Activated CD8-positive, alpha-beta T cell treated with anti-CD3 and anti-CD28 coated beads for 36 hours (primary cell): Measurements from ENCODE around the gene CCT2. TPM values are rescaled to one million over a fixed set of nuclear protein-coding genes. Genes with fewer than 3 reads are reported as not detected.

Experiments
- ATAC-seq: fragments of 200-7000 bp; cut with Tn5 transposase; one replicate; pipeline ENCODE4 v1.10.0; 2021; ENCODE audit warnings: mild to moderate bottlenecking, moderate library complexity
- CTCF ChIA-PET: fragments of 350-600 bp; sonication (Branson Sonifier 250); formaldehyde crosslinking; loops from one replicate; lab custom pipeline; 2021; ENCODE audit warnings: antibody characterized with exemption; lab: Charles Lee
- POLR2A ChIA-PET: fragments of 350-600 bp; sonication (Branson Sonifier 250); formaldehyde crosslinking; loops from one replicate; lab custom pipeline; 2021; ENCODE audit warnings: antibody characterized with exemption; lab: Charles Lee
- DNase-seq: peaks from one replicate; pipeline ENCODE4 v3.0.0-alpha.2; 2020
- H3K27ac Mint-ChIP-seq: one replicate; pipeline ENCODE4 v1.8.0; 2021; ENCODE audit warnings: mild to moderate bottlenecking, mixed read lengths
- H3K27me3 Mint-ChIP-seq: one replicate; pipeline ENCODE4 v1.8.0; 2021; ENCODE audit warnings: mixed read lengths
- H3K36me3 Mint-ChIP-seq: one replicate; pipeline ENCODE4 v1.8.0; 2021; ENCODE audit warnings: low read depth, mixed read lengths
- H3K4me1 Mint-ChIP-seq: one replicate; pipeline ENCODE4 v1.8.0; 2021; ENCODE audit warnings: low read depth, mixed read lengths
- H3K4me3 Mint-ChIP-seq: one replicate; pipeline ENCODE4 v1.8.0; 2021; ENCODE audit warnings: mild to moderate bottlenecking, moderate library complexity, mixed read lengths
- H3K9me3 Mint-ChIP-seq: one replicate; pipeline ENCODE4 v1.8.0; 2021; ENCODE audit warnings: mixed read lengths
- intact Hi-C: fragments of 100-400 bp; cut with micrococcal nuclease; formaldehyde crosslinking; loops from one replicate; pipeline ENCODE4 v1.10.0; 2022
- total RNA-seq, 2 experiments: library from RNA; stranded (reverse); gene quantifications; one replicate each; pipeline ENCODE4 v1.2.3, GENCODE V29; 2021
- TF ChIP-seq, protein P1 (sequence below): fragments of 200-600 bp; IDR thresholded peaks from one replicate; pipeline ENCODE4 v1.8.0; 2022; ENCODE audit warnings: antibody characterized with exemption, mild to moderate bottlenecking

Gene CCT2
- 100 to 1,000 TPM; 389 to 403 TPM for total RNA-seq

- H3K36me3 Mint-ChIP-seq, result peaks cover 41% of the 10 kb centered on the region
- no peaks in the 10 kb centered on the region for H3K9me3 Mint-ChIP-seq
- peak; percentile 98 for DNase-seq
- TF ChIP-seq, protein P1, sequence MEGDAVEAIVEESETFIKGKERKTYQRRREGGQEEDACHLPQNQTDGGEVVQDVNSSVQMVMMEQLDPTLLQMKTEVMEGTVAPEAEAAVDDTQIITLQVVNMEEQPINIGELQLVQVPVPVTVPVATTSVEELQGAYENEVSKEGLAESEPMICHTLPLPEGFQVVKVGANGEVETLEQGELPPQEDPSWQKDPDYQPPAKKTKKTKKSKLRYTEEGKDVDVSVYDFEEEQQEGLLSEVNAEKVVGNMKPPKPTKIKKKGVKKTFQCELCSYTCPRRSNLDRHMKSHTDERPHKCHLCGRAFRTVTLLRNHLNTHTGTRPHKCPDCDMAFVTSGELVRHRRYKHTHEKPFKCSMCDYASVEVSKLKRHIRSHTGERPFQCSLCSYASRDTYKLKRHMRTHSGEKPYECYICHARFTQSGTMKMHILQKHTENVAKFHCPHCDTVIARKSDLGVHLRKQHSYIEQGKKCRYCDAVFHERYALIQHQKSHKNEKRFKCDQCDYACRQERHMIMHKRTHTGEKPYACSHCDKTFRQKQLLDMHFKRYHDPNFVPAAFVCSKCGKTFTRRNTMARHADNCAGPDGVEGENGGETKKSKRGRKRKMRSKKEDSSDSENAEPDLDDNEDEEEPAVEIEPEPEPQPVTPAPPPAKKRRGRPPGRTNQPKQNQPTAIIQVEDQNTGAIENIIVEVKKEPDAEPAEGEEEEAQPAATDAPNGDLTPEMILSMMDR, result peak; percentile 48
- H3K4me1 Mint-ChIP-seq, result peaks cover 27% of the 10 kb centered on the region
- intact Hi-C loops, result no loop called here
- H3K27me3 Mint-ChIP-seq, result no peaks in the 10 kb centered on the region
- H3K4me3 Mint-ChIP-seq, result peak within 1 kb of the TSS; percentile 97
- ATAC-seq, result peak; percentile 95
- ChIA-PET CTCF (interaction anchor here (0.6 to 9.3 kb wide), 7 partner anchors 14 to 294 kb away, joined by 3 to 78 read pairs (median 3); partner anchors contain the start of gene FRS2), POLR2A (interaction anchor here (0.6 to 2.1 kb wide), 12 partner anchors 9 to 255 kb away, joined by 3 to 12 read pairs (median 6); partner anchors contain the start of gene FRS2)
- H3K27ac Mint-ChIP-seq, result peak within 1 kb of the TSS; percentile 96
These were observed at the start of gene CCT2 for GRCh38 chr12:69585189-69586062. Gene CCT2, plus strand, starts transcription at chr12:69585459. Its CDS starts 63 bp downstream, at chr12:69585522.

GRCh38 chr12:69540987-69541386, 44.3 kb upstream of the CCT2 start:
- no peak for DNase-seq
- Mint-ChIP-seq H3K9me3 (peaks cover 11% of the 10 kb centered on the region), H3K4me1 (no peaks in the 10 kb centered on the region), H3K27me3 (no peaks in the 10 kb centered on the region), H3K36me3 (peaks cover 18% of the 10 kb centered on the region), H3K27ac (no peak overlapping the region), H3K4me3 (no peak overlapping the region)
- TF ChIP-seq, protein P1, result no peak
- ChIA-PET POLR2A (no interaction called here), CTCF (no interaction called here)
- intact Hi-C loops, result no loop called here
- no peak for ATAC-seq

- POLR2A ChIA-PET, result no interaction called here
These were observed 41.2 kb upstream of the CCT2 start for GRCh38 chr12:69544087-69544486.

DNA sequence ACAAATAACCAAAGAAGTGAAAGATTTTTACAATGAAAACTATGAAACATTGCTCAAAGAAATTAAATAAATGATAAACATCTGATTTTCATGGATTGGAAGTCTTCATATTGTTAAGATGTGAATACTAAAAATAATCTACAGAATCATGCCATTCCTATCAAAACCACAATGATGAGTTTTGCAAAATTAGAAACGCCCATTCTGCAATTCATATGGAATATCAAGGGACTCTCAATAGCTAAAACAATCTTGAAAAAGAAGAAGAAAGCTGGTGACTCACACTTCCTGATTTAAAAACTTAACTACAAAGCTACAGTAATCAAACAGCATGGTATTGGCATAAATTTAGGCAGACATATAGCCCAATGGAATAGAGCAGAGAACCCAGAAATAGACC, 40.2 kb upstream of the CCT2 start:
- peaks cover 11% of the 10 kb centered on the region for H3K9me3 Mint-ChIP-seq
- peaks cover 9% of the 10 kb centered on the region for H3K4me1 Mint-ChIP-seq
- peaks cover 22% of the 10 kb centered on the region for H3K36me3 Mint-ChIP-seq
- no peaks in the 10 kb centered on the region for H3K27me3 Mint-ChIP-seq
- no peak overlapping the region for H3K4me3 Mint-ChIP-seq
- ATAC-seq, result no peak
- ChIA-PET POLR2A (no interaction called here), CTCF (no interaction called here)
- TF ChIP-seq, protein P1, result no peak
- intact Hi-C loops, result no loop called here
- no peak for DNase-seq
- no peak overlapping the region for H3K27ac Mint-ChIP-seq

More at GRCh38 chr12:69544087-69544486, 41.2 kb upstream of the CCT2 start:
- no peak overlapping the region for H3K4me3 Mint-ChIP-seq
- intact Hi-C loops, result no loop called here
- no peak for ATAC-seq
- TF ChIP-seq, protein P1, result no peak
- CTCF ChIA-PET, result no interaction called here
- H3K36me3 Mint-ChIP-seq, result peaks cover 22% of the 10 kb centered on the region
- peaks cover 7% of the 10 kb centered on the region for H3K4me1 Mint-ChIP-seq
- H3K27me3 Mint-ChIP-seq, result no peaks in the 10 kb centered on the region
- H3K27ac Mint-ChIP-seq, result no peak overlapping the region
- no peak for DNase-seq
- H3K9me3 Mint-ChIP-seq, result peaks cover 11% of the 10 kb centered on the region
